HepG2 (cell line): ENCODE data around the gene S100P. TPM values are rescaled to one million over a fixed set of nuclear protein-coding genes. Genes with fewer than 3 reads are reported as not detected.

ENCODE experiments used
- CAMTA2 ChIP-seq: sonication (generic); formaldehyde crosslinking; IDR thresholded peaks from 2 replicates; pipeline ENCODE4 v1.4.0; 2020; ENCODE audit warnings: mild to moderate bottlenecking, missing genetic modification reagents, borderline replicate concordance
- FUBP1 ChIP-seq: sonication (generic); formaldehyde crosslinking; IDR thresholded peaks from 2 replicates; pipeline ENCODE4 v1.5.1; 2020; ENCODE audit warnings: missing genetic modification reagents, mild to moderate bottlenecking, borderline replicate concordance
- HOMEZ ChIP-seq: IDR thresholded peaks from 2 replicates; pipeline ENCODE4 v1.6.1; 2016; ENCODE audit warnings: low read depth
- HOXA5 ChIP-seq: sonication (generic); formaldehyde crosslinking; IDR thresholded peaks from 2 replicates; pipeline ENCODE4 v1.4.0; 2020; ENCODE audit warnings: missing genetic modification reagents
- MEIS2 ChIP-seq: sonication (generic); formaldehyde crosslinking; IDR thresholded peaks from 2 replicates; pipeline ENCODE4 v1.9.0; 2021; ENCODE audit warnings: mild to moderate bottlenecking, missing genetic modification reagents
- TEAD2 ChIP-seq: sonication (generic); formaldehyde crosslinking; IDR thresholded peaks from 2 replicates; pipeline ENCODE4 v1.9.0; 2021; ENCODE audit warnings: missing genetic modification reagents
- TRAFD1 ChIP-seq: sonication (generic); formaldehyde crosslinking; IDR thresholded peaks from 2 replicates; pipeline ENCODE4 v1.5.1; 2020; ENCODE audit warnings: missing genetic modification reagents, mild to moderate bottlenecking, borderline replicate concordance
- ZBTB8A ChIP-seq: sonication (generic); formaldehyde crosslinking; IDR thresholded peaks from 2 replicates; pipeline ENCODE4 v1.4.0; 2020; ENCODE audit warnings: mild to moderate bottlenecking, low read depth, missing genetic modification reagents, borderline replicate concordance
- ZMYM3 ChIP-seq: sonication (generic); formaldehyde crosslinking; IDR thresholded peaks from 2 replicates; pipeline ENCODE4 v1.5.1; 2020; ENCODE audit warnings: mild to moderate bottlenecking, missing genetic modification reagents
- ZNF225 ChIP-seq: sonication (generic); formaldehyde crosslinking; IDR thresholded peaks from 2 replicates; pipeline ENCODE4 v1.4.0; 2020; ENCODE audit warnings: mild to moderate bottlenecking, missing genetic modification reagents
- ZNF24 ChIP-seq: fragments of 450-650 bp; IDR thresholded peaks from 2 replicates; pipeline ENCODE4 v1.6.1; 2017; ENCODE audit warnings: antibody characterized with exemption, mild to moderate bottlenecking
- ZNF354B ChIP-seq: sonication (generic); formaldehyde crosslinking; IDR thresholded peaks from 2 replicates; pipeline ENCODE4 v1.8.0; 2022; ENCODE audit warnings: mild to moderate bottlenecking, missing genetic modification reagents
- ZNF367 ChIP-seq: sonication (generic); formaldehyde crosslinking; IDR thresholded peaks from 2 replicates; pipeline ENCODE4 v1.4.0; 2020; ENCODE audit warnings: missing genetic modification reagents, borderline replicate concordance
- ZNF468 ChIP-seq: sonication (generic); formaldehyde crosslinking; IDR thresholded peaks from 2 replicates; pipeline ENCODE4 v1.8.0; 2022; ENCODE audit warnings: mild to moderate bottlenecking, moderate library complexity, missing genetic modification reagents
- ZNF639 ChIP-seq: conservative IDR thresholded peaks from 2 replicates; pipeline ENCODE4 v1.6.1; 2018; ENCODE audit warnings: missing genetic modification reagents
- ZSCAN9 ChIP-seq: IDR thresholded peaks from 2 replicates; pipeline ENCODE4 v1.6.1; 2016; ENCODE audit warnings: borderline replicate concordance
- polyA plus RNA-seq, 8 experiments: library from polyadenylated mRNA; depleted of rRNA in 3 of 8; stranded (reverse) in 7 of 8; unstranded in 1 of 8; fragments of >200 nt; fragmentation: Illumina TruSeq in 4 of 8; extraction: Trizol in 4 of 8; gene quantifications; 2 replicates each; pipeline versions ENCODE4 v1.2.1 to v1.2.3, GENCODE V29; 2011 to 2016; ENCODE audit warnings: low read depth in 4 of 8, missing spikeins in 1 of 8, mixed read lengths in 1 of 8; ENCODE audit not compliant: insufficient read depth in 1 of 8
- total RNA-seq, 5 experiments: library from RNA; depleted of rRNA; stranded (reverse); fragments of >200 nt; fragmentation: Illumina TruSeq; extraction: Trizol; gene quantifications; 2 replicates each; pipeline ENCODE4 v1.2.3, GENCODE V29; 2016; ENCODE audit warnings: low read depth in 1 of 5
- TF ChIP-seq, protein P1 (sequence below): sonication (generic); formaldehyde crosslinking; IDR thresholded peaks from 2 replicates; pipeline ENCODE4 v1.5.0; 2020; ENCODE audit warnings: missing genetic modification reagents
- TF ChIP-seq, protein P2 (sequence below): sonication (generic); formaldehyde crosslinking; IDR thresholded peaks from 2 replicates; pipeline ENCODE4 v1.5.0; 2020; ENCODE audit warnings: missing genetic modification reagents
- TF ChIP-seq, protein P3 (sequence below): sonication (generic); formaldehyde crosslinking; IDR thresholded peaks from 2 replicates; pipeline ENCODE4 v1.5.0; 2020; ENCODE audit warnings: missing genetic modification reagents, mild to moderate bottlenecking, borderline replicate concordance

Gene S100P
- total and polyA plus RNA-seq, 2 of the 13 experiments (the other 11 are each of a cell fraction or from before 2014, with no cell fraction given): 278 to 1,649 TPM

- TF ChIP-seq MEIS2 (CRISPR knock-in tag): no peak
- TF ChIP-seq ZNF225 (CRISPR knock-in tag): no peak
- TF ChIP-seq ZNF639 (CRISPR knock-in tag): peak; percentile 69; the same call in 1 of the 2 replicates
- TF ChIP-seq ZNF24: no peak
- TF ChIP-seq, protein P1, sequence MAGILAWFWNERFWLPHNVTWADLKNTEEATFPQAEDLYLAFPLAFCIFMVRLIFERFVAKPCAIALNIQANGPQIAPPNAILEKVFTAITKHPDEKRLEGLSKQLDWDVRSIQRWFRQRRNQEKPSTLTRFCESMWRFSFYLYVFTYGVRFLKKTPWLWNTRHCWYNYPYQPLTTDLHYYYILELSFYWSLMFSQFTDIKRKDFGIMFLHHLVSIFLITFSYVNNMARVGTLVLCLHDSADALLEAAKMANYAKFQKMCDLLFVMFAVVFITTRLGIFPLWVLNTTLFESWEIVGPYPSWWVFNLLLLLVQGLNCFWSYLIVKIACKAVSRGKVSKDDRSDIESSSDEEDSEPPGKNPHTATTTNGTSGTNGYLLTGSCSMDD (CRISPR knock-in tag): no peak
- TF ChIP-seq TEAD2 (CRISPR knock-in tag): no peak
- peak; percentile 17; the same call in 1 of the 2 replicates for TF ChIP-seq HOXA5 (CRISPR knock-in tag)
- TF ChIP-seq HOMEZ: no peak
- TF ChIP-seq ZNF468: no peak
- TF ChIP-seq ZMYM3 (CRISPR knock-in tag): no peak
- TF ChIP-seq FUBP1 (CRISPR knock-in tag): no peak
- TF ChIP-seq, protein P2, sequence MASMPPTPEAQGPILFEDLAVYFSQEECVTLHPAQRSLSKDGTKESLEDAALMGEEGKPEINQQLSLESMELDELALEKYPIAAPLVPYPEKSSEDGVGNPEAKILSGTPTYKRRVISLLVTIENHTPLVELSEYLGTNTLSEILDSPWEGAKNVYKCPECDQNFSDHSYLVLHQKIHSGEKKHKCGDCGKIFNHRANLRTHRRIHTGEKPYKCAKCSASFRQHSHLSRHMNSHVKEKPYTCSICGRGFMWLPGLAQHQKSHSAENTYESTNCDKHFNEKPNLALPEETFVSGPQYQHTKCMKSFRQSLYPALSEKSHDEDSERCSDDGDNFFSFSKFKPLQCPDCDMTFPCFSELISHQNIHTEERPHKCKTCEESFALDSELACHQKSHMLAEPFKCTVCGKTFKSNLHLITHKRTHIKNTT: no peak
- no peak; the same call in 1 of the 2 replicates for TF ChIP-seq ZNF367 (CRISPR knock-in tag)
- TF ChIP-seq, protein P3, sequence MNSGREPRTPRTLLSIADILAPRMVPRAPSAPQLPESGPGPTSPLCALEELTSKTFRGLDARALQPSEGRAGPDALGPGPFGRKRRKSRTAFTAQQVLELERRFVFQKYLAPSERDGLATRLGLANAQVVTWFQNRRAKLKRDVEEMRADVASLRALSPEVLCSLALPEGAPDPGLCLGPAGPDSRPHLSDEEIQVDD (CRISPR knock-in tag): peak; percentile 93; the same call in 1 of the 2 replicates
- peak; percentile 85; the same call in 1 of the 2 replicates for TF ChIP-seq CAMTA2 (CRISPR knock-in tag)
- no peak for TF ChIP-seq TRAFD1 (CRISPR knock-in tag)
- no peak for TF ChIP-seq ZNF354B
- peak; percentile 56; the same call in 1 of the 2 replicates for TF ChIP-seq ZSCAN9 (CRISPR knock-in tag)
- no peak for TF ChIP-seq ZBTB8A (CRISPR knock-in tag)
These were observed 19.8 kb upstream of the S100P start (continued) for GRCh38 chr4:6673660-6674499.
